Measurements from ENCODE around the gene GMDS. TPM values are rescaled to one million over a fixed set of nuclear protein-coding genes. Genes with fewer than 3 reads are reported as not detected.

Gene GMDS
- total and polyA plus RNA-seq, 2 of the 8 experiments (the other 6 are each of a cell fraction or from before 2014, with no cell fraction given), result 16.8 to 50.0 TPM

DNA sequence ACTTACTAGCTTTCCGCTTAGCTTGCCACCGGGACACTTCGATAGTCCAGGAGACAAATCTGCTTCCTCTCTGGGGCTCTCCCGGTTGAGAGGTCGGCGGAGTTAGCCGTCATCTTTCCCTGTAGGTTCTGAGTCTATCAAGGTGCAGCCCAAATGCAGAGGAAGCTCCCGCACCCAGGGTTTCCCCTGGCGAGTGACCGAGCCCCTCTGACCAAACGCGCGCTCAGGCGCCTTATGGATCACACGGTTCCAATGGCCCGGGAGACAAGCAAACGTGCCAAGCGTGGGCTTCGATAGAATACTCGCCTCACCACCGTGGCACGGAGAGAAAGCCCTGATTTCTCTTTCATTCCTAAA lies 651.5 kb downstream of the GMDS start:
- DNase-seq (ENCODE audit: low read depth in 1 of 2, low spot score in 2 of 2) (no peak), FAIRE-seq (no peak)
- Histone ChIP-seq H3K27ac (ENCODE audit: low read depth, low read length) (no peak overlapping the region), H3K36me3 (ENCODE audit: control insufficient read depth in 2 of 4, insufficient read depth in 4 of 4, low read length in 3 of 4) (no peaks in the 10 kb centered on the region), H2BK20ac (ENCODE audit: low read length) (no peak overlapping the region), H2BK120ac (replicated peaks; ENCODE audit: low read depth, low read length) (no peak overlapping the region), H4K8ac (ENCODE audit: extremely low read depth, insufficient read depth, low read length) (no peak overlapping the region), H4K20me1 (replicated peaks in 1 of 2; ENCODE audit: control insufficient read depth in 1 of 2, insufficient read depth in 2 of 2, low read length in 2 of 2) (no peaks in the 10 kb centered on the region), H3K79me2 (ENCODE audit: control insufficient read depth in 1 of 2, insufficient read depth in 2 of 2, low read length in 2 of 2) (no peaks in the 10 kb centered on the region), H3K4ac (replicated peaks; ENCODE audit: insufficient read length, low read depth, low read length) (no peak overlapping the region), H3K56ac (replicated peaks; ENCODE audit: insufficient read length, low read depth, low read length) (no peak overlapping the region), H3K4me3 (ENCODE audit: extremely low read depth in 1 of 4, insufficient read depth in 2 of 4, low read depth in 3 of 4, low read length in 4 of 4) (no peak overlapping the region), H3K23ac (ENCODE audit: insufficient read length) (no peak overlapping the region), H2AK5ac (ENCODE audit: low read depth, low read length) (no peak overlapping the region), H4K91ac (replicated peaks; ENCODE audit: insufficient read length, low read length) (no peak overlapping the region), H3K27me3 (replicated peaks in 1 of 4; ENCODE audit: control insufficient read depth in 3 of 4, extremely low read depth in 1 of 4, insufficient read depth in 3 of 4, low read length in 3 of 4) (no peaks in the 10 kb centered on the region; a peak in 2 of 7 replicates), H3K14ac (ENCODE audit: insufficient read length) (no peak overlapping the region), H2BK5ac (ENCODE audit: low read depth, low read length) (no peak overlapping the region), H4K5ac (ENCODE audit: insufficient read length, low read depth, low read length) (no peak overlapping the region), H3K23me2 (ENCODE audit: low read depth, low read length) (no peaks in the 10 kb centered on the region), H3K9me3 (ENCODE audit: insufficient read depth in 2 of 2, low read depth in 1 of 2, low read length in 1 of 2) (no peaks in the 10 kb centered on the region), H3K4me1 (replicated peaks in 1 of 4; ENCODE audit: control insufficient read depth in 3 of 4, insufficient read depth in 4 of 4, low read length in 3 of 4) (peaks cover 0 to 4% (median 1%) of the 10 kb centered on the region in 4 experiments; a peak in 4 of 7 replicates), H3K4me2 (ENCODE audit: insufficient read depth in 1 of 2, low read depth in 2 of 2, low read length in 2 of 2) (no peak overlapping the region), H3K18ac (ENCODE audit: extremely low read depth, low read length) (no peak overlapping the region), H2BK15ac (ENCODE audit: low read length) (no peak overlapping the region), H3K9ac (replicated peaks in 1 of 4; ENCODE audit: extremely low read depth in 1 of 4, low read depth in 3 of 4, low read length in 3 of 4) (no peak overlapping the region), H3K79me1 (ENCODE audit: low read depth, low read length) (no peaks in the 10 kb centered on the region), H2AFZ (ENCODE audit: low read length) (no peak overlapping the region), H2BK12ac (ENCODE audit: low read depth, low read length) (no peak overlapping the region)
- WGBS, 2 experiments (ENCODE audit: extremely low coverage in 1 of 2, insufficient coverage in 1 of 2, insufficient read length in 1 of 2, insufficient replicate concordance in 2 of 2, low coverage in 1 of 2, low lambda C conversion rate in 2 of 2, missing lambda C conversion rate in 1 of 2), result 87% methylated on average over 22 of the region's 22 CpGs; no CpG with 5 or more reads in 1 of the 2 experiments
- no peak for TF ChIP-seq SP2 (IDR thresholded peaks at IDR 0.05; ENCODE audit: low read length)
- TF ChIP-seq TBP (IDR thresholded peaks at IDR 0.05; ENCODE audit: low read depth, low read length), result no peak
- TF ChIP-seq GABPA (IDR thresholded peaks at IDR 0.05; ENCODE audit: borderline replicate concordance, insufficient read depth, low read length), result no peak
- no peak for TF ChIP-seq SRF (IDR thresholded peaks at IDR 0.05; ENCODE audit: low read depth, low read length)
- TF ChIP-seq TEAD4 (IDR thresholded peaks at IDR 0.05; ENCODE audit: low read depth, low read length), result no peak
- TF ChIP-seq NRF1 (IDR thresholded peaks at IDR 0.05; ENCODE audit: low read depth, low read length), result no peak
- no peak for TF ChIP-seq BRCA1 (IDR thresholded peaks at IDR 0.05; ENCODE audit: low read depth, low read length)
- no peak for TF ChIP-seq YY1 (IDR thresholded peaks at IDR 0.05; ENCODE audit: low read depth, low read length)
- ChIA-PET POLR2A (ENCODE audit: partially characterized antibody) (no interaction called here), CTCF (ENCODE audit: partially characterized antibody) (interaction anchor here (1.1 to 5.0 kb wide), 5 partner anchors 13 to 760 kb away, joined by 3 to 37 read pairs (median 4); no protein-coding TSS in a partner anchor)
